NCI-H2196 (cell line): ENCODE results near the gene POP4.
"Not testable (repeated sequence)": the region's sequence is repeated elsewhere in the genome, so short reads cannot be mapped to it uniquely, and the experiment has no call there.

Source experiments
- DNase-seq: peaks from one replicate; lab custom pipeline; 2025; ENCODE audit not compliant: unreplicated experiment; lab: John Stamatoyannopoulos, UW

POP4 gene

GRCh38 chr19:29610574-29611271 lies 4.6 kb downstream of the POP4 start:
- DNase-seq = peak; percentile 89

GRCh38 chr19:29612121-29612520 lies 6.0 kb downstream of the POP4 start:
- no peak for DNase-seq

- no peak for DNase-seq
Observed at GRCh38 chr19:29612801-29613595, 6.9 kb downstream of the POP4 start.

GRCh38 chr19:29614046-29614445 lies 8.0 kb downstream of the POP4 start:
- no peak for DNase-seq

GRCh38 chr19:29614780-29615179 lies 8.7 kb downstream of the POP4 start:
- DNase-seq = no peak

- DNase-seq = no peak
Observed at GRCh38 chr19:29615891-29616425, 9.9 kb downstream of the POP4 start.

- DNase-seq = no peak
Observed at GRCh38 chr19:29616541-29616940, 10.5 kb downstream of the POP4 start.

- DNase-seq = no peak
Observed at GRCh38 chr19:29617366-29618266, 11.5 kb downstream of the POP4 start.

GRCh38 chr19:29618434-29618833 lies 12.4 kb downstream of the POP4 start:
- no peak for DNase-seq

GRCh38 chr19:29618871-29619270 lies 12.8 kb downstream of the POP4 start:
- DNase-seq = no peak

GRCh38 chr19:29620931-29621351 lies 14.9 kb downstream of the POP4 start:
- no peak for DNase-seq

- DNase-seq = no peak
Observed at GRCh38 chr19:29622166-29623070, 16.3 kb downstream of the POP4 start.

GRCh38 chr19:29623726-29624488 lies 17.8 kb downstream of the POP4 start:
- no peak for DNase-seq

GRCh38 chr19:29624489-29625185 lies 18.6 kb downstream of the POP4 start:
- DNase-seq = no peak

GRCh38 chr19:29625186-29625651 lies 19.1 kb downstream of the POP4 start:
- no peak for DNase-seq

GRCh38 chr19:29626386-29626785 lies 20.3 kb downstream of the POP4 start:
- no peak for DNase-seq

- not testable (repeated sequence) for DNase-seq
Observed at GRCh38 chr19:29626832-29627231, 20.7 kb downstream of the POP4 start.

- no peak for DNase-seq
Observed at GRCh38 chr19:29628661-29629385, 22.7 kb downstream of the POP4 start.
